NCI-H146 (cell line): ENCODE results near the gene USP54.
"Not testable (repeated sequence)": the region's sequence is repeated elsewhere in the genome, so short reads cannot be mapped to it uniquely, and the experiment has no call there.

Source experiments
- DNase-seq: peaks from one replicate; lab custom pipeline; 2025; lab: John Stamatoyannopoulos, UW

Gene USP54

DNA sequence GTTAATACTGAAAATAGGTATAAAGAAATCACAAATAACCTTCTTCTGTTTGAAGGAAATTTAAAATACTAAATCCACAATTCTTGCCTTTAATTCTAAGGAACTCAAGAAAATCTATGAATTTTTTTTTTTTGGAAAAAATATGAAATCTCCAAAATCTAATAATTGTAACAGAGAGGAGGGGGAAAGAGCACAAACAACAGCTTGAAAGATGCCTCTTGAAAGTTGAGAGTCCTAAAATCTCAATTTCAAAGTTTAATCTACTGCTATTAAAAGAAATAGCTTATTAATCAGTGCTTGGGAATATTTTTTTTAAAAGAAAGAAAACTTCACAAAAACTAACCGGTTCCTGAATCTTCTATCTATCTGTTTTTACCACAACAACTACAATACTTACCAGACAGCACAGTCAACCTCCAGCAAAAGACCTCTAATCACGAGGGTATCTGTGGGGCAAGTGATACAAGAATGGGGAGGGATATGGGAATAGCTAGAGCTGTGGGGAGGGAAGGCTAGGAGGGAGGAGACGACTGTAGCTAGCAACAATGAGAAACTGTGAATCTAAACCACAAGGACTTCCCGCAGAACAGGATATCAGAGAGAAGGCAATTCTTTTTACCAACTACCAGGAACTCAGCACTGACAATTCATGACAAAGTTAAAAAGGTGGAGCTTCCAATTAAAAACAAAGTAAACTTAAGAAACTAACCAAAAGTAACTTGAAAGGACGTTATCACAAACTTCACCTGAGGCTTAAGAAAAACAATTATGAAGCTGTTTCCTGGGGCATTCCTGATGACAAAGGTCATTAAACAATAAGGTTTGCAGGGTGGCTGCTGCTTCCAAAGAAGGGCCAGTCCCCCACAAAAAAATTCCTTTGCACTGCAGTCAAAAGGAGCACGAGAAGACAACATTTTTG, at the start of gene USP54:
Gene USP54 (minus strand): TSS at position 462 of the 919 bp plus-strand sequence. CDS start 15,684 bp downstream, outside the sequence.
- DNase-seq = no peak

- no peak for DNase-seq
Measured at GRCh38 chr10:73639286-73639685, 48.1 kb upstream of the USP54 start.

- DNase-seq = no peak
Measured at GRCh38 chr10:73635781-73636180, 44.6 kb upstream of the USP54 start.

- DNase-seq = no peak
Measured at GRCh38 chr10:73634421-73634820, 43.3 kb upstream of the USP54 start.

DNA sequence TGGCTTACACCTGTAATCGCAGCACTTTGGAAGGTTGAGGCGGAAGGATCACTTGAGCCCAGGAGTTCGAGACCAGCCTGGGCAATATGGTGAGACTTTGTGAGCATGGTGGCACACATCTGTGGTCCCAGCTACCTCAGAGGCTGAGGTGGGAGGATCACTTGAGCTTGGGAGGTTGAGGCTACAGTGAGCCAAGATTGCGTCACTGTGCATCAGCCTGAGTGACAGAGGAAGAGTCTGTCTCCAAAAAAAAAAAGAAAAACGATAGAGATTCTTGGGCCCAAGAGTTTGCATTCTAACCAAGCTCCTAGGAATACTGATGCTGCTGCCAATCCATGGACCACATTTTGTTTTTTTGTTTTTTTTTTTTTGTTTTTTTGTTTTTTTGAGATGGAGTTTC, 38.0 kb upstream of the USP54 start:
- DNase-seq = no peak

DNA sequence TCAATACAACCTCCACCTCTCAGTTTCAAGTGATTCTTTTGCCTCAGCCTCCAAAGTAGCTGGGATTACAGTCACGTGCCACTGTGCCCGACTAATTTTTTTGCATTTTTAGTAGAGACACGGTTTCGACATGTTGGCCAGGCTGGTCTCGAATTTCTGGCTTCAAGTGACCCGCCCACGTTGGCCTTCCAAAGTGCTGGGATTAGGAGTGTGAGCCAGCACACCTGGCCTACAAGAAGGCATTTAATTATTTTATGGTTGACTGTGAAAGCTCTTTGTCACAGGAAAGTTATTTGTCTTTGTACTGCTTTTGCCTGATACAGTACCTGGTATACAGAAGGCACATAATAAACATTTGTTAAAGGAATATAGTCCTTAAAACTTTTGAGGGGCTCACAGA, 37.3 kb upstream of the USP54 start:
- no peak for DNase-seq

GRCh38 chr10:73627300-73627699, 36.2 kb upstream of the USP54 start:
- DNase-seq = no peak

DNA sequence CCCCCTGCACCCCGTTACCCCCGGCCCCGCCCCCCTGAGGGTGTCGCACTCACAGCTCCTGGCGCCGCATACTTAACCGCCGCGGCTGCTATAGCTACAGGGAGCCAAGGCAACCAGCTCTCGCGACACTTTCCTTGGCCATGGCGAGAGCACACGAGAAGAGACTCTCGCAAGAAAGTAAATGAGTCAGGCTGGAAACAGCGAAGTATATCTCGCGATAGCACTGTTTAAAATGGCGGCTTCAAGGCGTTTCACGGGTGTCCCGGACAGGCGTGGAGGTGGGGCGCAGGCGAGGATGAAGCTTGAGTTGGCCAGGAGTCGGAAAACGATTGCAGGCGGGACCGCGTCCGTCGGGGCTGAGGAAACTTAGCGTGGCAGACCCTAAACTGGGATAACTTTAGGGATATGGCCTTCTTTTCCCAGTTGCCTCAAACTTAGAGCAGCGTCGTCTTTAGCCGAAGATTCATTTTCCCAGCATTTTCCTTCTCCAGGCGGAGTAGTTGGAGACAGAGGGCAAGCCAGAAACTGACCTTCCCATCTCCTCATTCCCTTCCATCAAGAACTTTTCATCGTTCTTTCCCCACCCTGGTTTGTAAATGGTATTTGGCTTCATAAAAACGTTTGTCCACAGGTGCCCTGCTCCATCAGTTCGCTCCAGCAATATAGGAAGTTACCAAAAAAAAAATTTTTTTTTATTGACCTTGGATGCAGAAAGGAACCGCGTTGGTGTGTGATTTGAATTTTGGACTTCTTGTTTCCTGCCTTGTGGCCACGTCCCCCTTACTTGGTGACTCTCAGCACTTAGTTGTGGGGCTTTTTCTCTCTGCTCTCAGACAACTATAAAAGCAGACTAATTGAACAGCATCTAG, 35.0 kb upstream of the USP54 start:
- peak; percentile 96 for DNase-seq

- peak; percentile 64 for DNase-seq
Measured at GRCh38 chr10:73625004-73625883, 34.1 kb upstream of the USP54 start.

DNA sequence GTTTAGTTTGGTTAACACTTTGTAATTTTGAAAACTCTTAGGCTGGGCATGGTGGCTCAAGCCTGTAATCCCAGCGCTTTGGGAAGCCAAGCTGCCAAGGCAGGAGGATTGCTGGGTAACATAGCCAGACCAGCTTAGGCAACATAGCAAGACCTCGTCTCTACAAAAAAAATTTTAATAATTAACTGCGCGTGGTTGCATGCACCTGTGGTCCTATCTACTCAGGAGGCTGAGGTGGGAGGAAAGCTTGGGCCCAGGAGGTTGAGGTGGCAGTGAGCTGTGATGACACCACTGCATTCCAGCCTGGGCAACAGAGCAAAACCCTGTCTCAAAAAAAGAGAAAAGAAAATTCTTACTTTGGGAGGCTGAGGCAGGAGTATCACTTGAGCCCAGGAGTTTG, 31.9 kb upstream of the USP54 start:
- no peak for DNase-seq

DNA sequence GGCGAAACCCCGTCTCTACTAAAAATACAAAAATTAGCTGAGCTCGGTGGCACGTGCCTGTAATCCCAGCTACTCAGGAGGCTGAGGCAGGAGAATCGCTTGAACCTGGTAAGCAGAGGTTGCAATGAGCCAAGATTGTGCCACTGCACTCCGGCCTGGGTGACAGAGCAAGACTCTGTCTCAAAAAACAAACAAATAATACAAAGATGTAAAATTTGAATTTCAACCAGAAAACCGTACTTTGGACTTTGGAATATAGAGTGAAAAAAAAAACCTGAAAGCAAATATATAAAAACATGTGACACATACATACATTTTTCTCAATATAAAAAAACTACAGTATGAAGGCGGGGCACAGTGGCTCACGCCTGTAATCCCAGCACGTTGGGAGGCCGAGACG, 29.8 kb upstream of the USP54 start:
- not testable (repeated sequence) for DNase-seq

DNA sequence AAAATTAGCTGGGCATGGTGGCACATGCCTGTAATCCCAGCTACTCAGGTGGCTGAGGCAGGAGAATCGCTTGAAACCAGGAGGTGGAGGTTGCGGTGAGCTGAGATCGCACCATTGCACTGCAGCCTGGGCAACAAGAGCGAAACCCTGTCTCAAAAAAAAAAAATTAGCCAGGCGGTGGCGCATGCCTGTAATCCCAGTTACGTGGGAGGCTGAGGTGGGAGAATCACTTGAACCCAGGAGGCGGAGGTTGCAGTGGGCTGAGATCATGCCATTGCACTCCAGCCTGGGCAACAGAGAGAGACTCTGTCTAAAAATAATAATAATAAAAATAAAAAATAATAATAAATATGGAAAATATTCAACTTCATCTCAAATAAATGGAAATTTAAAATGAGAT, 26.0 kb upstream of the USP54 start:
- not testable (repeated sequence) for DNase-seq

- no peak for DNase-seq
Measured at GRCh38 chr10:73614720-73615119, 23.6 kb upstream of the USP54 start.

GRCh38 chr10:73609116-73609515, 18.0 kb upstream of the USP54 start:
- DNase-seq = no peak

DNA sequence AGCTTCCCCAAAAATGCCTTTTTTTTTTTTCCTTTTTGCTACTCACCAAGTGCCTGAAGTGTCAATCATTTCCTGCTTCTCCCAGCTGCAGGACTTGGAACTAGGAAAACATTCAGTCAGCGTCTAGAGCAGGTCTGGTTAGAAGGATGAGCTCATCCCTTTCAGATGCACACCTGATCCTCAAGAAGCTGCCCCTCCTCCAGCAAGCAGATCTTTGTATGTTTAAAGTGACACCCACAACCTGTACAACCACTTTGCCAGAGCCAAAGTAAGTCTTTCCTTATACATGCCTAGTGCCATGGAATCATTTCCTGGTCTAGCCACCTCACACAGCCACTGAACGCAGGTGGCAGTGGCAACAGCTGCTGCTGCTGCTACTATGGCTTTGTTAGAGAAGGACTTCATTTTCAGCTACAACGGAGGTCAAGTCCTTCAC, 10.4 kb upstream of the USP54 start:
- peak; percentile 45 for DNase-seq

DNA sequence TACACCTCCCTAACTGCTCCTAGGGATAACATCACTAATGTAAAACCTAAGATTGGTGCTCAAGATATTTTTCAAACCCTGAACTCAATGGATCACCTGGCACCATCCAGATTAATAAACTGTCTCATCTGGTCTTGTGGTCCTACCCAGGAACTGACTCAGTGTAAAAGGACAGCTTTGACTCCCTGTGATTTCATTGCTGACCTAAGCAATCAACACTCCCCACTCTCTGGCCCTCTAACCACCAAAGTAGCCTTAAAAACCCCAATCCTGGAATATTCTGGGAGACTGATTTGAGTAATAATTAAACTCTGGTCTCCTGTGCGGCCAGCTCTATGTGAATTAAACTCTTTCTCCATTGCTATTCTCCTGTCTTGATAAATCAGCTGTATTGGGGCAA, 6.2 kb upstream of the USP54 start:
- DNase-seq = no peak

DNA sequence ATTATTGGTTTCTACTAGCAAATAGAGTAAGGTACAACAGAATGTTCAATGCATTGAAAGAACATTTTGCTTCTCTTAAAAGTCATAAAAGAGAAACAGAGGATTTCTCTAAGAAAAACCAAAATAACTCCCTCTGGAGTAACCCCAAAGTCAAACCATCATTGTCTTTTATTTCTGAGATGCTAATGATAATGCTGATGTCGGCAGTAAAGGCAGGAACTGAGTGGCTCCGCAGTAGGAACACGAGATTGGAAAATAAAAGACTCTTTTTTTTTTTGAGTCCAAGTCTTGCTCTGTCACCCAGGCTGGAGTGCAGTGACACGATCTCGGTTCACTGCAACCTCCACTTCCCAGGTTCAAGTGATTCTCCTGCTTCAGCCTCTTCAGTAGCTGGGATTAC, 2.7 kb upstream of the USP54 start:
- no peak for DNase-seq

DNA sequence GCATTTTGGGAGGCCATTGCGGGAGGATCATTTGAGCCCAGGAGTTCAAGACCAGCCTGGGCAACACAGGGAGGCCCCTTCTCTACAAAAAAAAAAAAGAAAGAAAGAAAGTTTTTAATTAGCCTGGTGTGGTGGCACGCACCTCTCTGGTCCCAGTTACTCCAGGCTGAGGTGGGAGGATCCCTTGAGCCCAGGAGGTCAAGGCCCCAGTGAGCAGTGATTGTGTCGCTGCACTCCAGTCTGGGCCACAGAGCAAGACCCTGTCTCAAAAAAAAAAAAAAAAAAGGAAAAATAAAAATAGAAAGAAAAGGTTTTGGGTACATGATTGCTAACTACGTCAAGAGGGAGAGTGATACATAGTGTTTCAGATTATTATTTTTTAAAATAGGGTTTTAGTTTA, 2.0 kb upstream of the USP54 start:
- no peak for DNase-seq

DNA sequence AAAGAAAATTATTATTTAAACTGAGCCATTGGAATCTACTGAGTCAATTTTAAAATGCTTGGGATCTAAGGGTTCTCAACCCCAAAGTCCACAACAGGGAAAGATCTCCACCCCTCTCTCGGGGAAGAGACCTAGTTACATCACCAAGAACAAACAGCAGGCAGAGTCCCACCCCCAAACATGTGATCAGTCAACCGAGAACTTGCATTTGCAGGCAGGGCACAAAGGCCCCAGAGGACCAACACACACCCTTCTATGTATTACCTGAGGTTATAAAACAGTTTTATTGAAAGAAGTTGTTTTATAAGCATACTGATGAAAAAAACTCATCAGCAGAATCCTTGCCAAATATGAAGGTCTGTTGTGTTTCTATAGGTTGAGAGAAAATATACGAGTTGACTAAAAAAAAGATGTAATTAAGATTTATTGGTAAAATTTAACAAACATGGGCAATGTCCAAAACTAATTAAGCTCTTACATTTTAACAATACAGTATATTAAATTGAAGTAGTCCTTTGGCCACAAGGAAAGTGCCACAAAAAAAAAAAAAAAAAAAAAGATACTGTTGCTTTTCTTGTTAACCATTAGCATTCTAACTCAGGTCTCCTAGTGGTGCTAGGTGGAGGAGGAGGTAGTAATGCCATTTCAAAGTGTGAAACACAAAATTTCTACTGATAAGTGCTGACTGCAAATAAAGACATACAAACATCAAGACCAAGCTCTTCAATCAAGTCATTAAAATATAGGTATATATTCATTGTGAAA, 975 bp upstream of the USP54 start:
- peak; percentile 61 for DNase-seq

- no peak for DNase-seq
Measured at GRCh38 chr10:73589563-73590126, 1.5 kb downstream of the USP54 start.

DNA sequence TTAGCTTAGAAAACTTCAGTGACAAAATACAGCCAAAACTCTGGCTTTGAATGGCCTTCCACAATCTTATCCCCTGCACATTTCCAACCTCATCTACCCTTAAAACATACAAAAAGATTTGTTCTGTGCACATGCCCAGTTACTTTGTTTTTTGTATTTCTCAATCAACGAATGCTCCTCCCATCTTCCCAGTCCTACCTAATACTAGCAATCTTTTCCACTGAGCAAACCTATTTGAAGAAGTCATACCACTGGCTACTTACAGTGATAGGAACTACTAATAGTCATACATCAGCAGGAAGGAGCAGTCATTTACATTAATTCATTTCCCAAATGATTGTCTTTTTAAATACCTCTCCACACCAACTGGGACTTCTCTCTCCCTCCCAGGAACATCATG, 2.5 kb downstream of the USP54 start:
- DNase-seq = no peak
